Body of pancreas (tissue), 4 donors: ENCODE measurements around the gene PHC2.

Source experiments
- CTCF ChIP-seq, 7 experiments: fragments of 450-650 bp in 4 of 7; fragments of 200-600 bp in 3 of 7; sonication (generic) in 3 of 7; IDR thresholded peaks; one replicate each; pipeline ENCODE4 v1.5.1; 2016 to 2019; ENCODE audit warnings: antibody characterized with exemption in 7 of 7
- POLR2A ChIP-seq, 3 donors: fragments of 450-650 bp; IDR thresholded peaks; one replicate each; pipeline ENCODE4 v1.6.1; 2016; ENCODE audit warnings: antibody characterized with exemption in 3 of 3, mild to moderate bottlenecking in 2 of 3

- no peak for TF ChIP-seq CTCF (IDR thresholded peaks at IDR 0.05)
- TF ChIP-seq POLR2A (IDR thresholded peaks at IDR 0.05) = no peak
These were observed 38.7 kb downstream of the PHC2 start for GRCh38 chr1:33392206-33392605.
